MG63 (cell line): ENCODE measurements around the gene LRRC55. TPM values are rescaled to one million over a fixed set of nuclear protein-coding genes. Genes with fewer than 3 reads are reported as not detected.
A peak's percentile ranks its signal among the peaks of the same experiment; 100 is the strongest.

Source experiments
- DNase-seq: peaks from one replicate; pipeline ENCODE4 v3.0.0-alpha.2; 2020
- H3K27me3 ChIP-seq: fragments of 250-450 bp; sonication (Bioruptor Pico); 2 replicates; pipeline ENCODE4 v1.5.1; 2020; ENCODE audit warnings: mild to moderate bottlenecking, moderate library complexity
- H3K36me3 ChIP-seq: fragments of 250-450 bp; sonication (Bioruptor Pico); 2 replicates; pipeline ENCODE4 v1.5.1; 2020; ENCODE audit warnings: mild to moderate bottlenecking, moderate library complexity
- H3K4me3 ChIP-seq: fragments of 250-450 bp; sonication (Bioruptor Pico); 2 replicates; pipeline ENCODE4 v1.5.1; 2020; ENCODE audit warnings: mild to moderate bottlenecking, moderate library complexity
- H3K9me3 ChIP-seq: fragments of 250-450 bp; sonication (Bioruptor Pico); 2 replicates; pipeline ENCODE4 v1.5.1; 2020; ENCODE audit warnings: mild to moderate bottlenecking, moderate library complexity
- total RNA-seq: library from RNA; depleted of rRNA; stranded (reverse); fragments of >200 nt; shearing (Covaris generic); gene quantifications from 2 replicates; pipeline ENCODE4 v1.2.3, GENCODE V29; 2014; ENCODE audit warnings: low replicate concordance

The LRRC55 gene
- total RNA-seq, 1 experiment from 2014 or later, result not detected

DNA sequence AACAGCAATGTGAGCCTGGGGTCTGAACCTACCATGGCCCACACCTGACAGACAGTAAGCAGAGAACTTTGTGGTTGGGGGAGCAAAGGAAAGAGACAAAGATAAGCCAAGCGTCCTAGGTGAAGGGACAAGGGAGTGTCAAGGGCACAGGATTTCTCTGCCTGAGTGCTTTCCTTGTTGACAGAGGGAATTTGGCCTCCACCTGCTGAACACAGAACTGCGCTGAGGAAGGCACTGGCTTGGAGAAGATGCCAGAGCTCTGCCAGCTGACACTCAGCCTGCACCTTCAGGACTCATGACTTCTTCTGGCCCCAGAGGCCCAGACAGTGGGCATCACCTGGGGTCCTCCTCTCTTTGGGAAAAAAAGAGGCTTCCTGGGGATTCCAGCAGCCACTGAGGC is 789 bp upstream of the LRRC55 start:
- Histone ChIP-seq H3K36me3 (no peaks in the 10 kb centered on the region), H3K9me3 (no peaks in the 10 kb centered on the region), H3K4me3 (no peak overlapping the region), H3K27me3 (no peaks in the 10 kb centered on the region)
- DNase-seq, result no peak

DNA sequence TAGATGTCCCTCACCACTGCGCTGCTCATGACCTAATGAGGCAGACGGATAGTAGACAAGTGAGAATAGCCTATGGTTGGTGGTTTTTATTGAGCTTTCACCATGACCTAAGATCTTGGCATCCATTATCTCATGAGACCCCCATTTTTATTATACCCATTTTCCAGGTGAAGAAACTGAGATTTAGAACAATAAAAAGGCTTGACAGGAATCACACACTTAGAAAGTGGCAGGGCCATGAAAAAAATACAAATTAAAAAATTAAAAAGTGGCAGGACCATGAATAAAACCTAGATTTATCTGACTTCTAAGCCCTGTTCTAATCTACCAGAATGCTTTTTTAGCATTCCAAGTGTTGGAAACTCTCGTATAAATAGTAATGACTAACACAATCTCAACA is 1.1 kb downstream of the LRRC55 start:
- Histone ChIP-seq H3K9me3 (no peaks in the 10 kb centered on the region), H3K27me3 (no peaks in the 10 kb centered on the region), H3K36me3 (no peaks in the 10 kb centered on the region), H3K4me3 (no peak overlapping the region)
- DNase-seq, result no peak

- Histone ChIP-seq H3K9me3 (no peaks in the 10 kb centered on the region), H3K4me3 (no peak overlapping the region), H3K27me3 (no peaks in the 10 kb centered on the region; the same call in 1 of the 2 replicates), H3K36me3 (no peaks in the 10 kb centered on the region)
- no peak for DNase-seq
Observed at GRCh38 chr11:57190548-57190947, 8.8 kb downstream of the LRRC55 start.

DNA sequence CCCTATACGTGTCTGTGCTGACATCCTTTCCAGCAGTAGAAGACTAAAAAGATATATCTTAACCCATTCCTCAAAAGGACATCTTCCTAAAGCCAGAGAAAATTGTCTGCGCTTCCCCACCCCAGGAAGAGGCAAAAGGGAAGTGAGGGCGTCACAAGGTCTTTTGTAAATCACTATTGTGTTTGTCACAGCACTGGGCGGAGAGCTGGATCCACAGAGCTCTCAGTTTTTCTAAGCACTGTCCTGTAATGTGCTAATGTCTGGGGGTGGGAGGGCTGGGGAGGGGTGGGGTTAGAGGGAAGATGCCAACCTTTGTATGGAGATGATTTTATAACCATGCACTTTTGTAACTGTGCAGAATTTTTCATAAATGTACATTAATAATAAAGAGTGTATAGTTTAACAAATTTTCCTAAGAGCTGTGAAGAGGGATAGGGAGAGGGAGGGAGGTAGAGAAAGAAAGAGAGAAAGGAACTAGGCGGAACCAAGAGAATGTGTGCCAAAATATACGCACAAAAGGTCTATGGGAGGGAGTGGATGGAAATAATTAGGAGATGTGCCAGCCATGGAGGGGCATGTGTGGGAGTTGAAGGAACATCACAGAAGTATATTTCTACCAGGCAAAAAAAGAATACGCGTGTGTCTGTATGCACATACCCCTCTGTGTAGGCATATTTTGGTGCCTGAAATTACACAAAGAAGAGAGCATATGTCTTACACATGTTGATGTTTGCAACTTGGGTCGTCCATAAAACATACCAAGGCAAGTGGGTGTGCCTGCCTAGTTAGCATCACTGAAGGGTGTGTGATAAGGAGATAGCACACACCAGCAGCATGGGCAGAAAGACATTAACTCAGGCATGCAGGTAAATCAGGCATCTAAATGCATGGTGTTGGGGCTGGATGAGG is 9.8 kb downstream of the LRRC55 start:
- no peaks in the 10 kb centered on the region for H3K9me3 ChIP-seq
- no peaks in the 10 kb centered on the region for H3K36me3 ChIP-seq
- no peak overlapping the region for H3K4me3 ChIP-seq
- no peak for DNase-seq
- no peaks in the 10 kb centered on the region; the same call in 1 of the 2 replicates for H3K27me3 ChIP-seq

DNA sequence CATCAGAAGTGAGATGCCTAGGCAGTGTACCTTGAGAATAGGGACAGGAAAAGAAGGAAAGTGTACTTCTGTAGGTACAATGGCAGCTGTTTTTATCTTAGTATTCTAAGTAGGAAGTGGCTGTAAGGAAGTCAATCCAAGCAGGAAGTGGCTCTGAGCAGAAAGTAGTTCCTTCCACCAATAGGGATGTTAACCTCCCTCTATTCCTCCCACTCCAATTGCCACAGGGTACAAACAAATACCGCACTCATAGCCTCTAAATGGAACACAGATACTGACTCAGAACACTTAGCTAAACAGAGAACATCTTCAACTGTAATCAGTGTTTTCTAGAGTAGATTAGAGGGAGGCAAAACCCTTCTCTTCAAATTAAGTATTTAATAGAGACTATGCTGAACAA is 10.6 kb downstream of the LRRC55 start:
- H3K9me3 ChIP-seq, result no peaks in the 10 kb centered on the region
- DNase-seq, result no peak
- H3K36me3 ChIP-seq, result no peaks in the 10 kb centered on the region
- H3K4me3 ChIP-seq, result no peak overlapping the region
- H3K27me3 ChIP-seq, result no peaks in the 10 kb centered on the region; the same call in 1 of the 2 replicates

- no peak for DNase-seq
- Histone ChIP-seq H3K9me3 (no peaks in the 10 kb centered on the region), H3K27me3 (peaks cover 3% of the 10 kb centered on the region; the same call in 1 of the 2 replicates), H3K36me3 (no peaks in the 10 kb centered on the region), H3K4me3 (no peak overlapping the region)
Observed at GRCh38 chr11:57196596-57196995, 14.8 kb downstream of the LRRC55 start.

GRCh38 chr11:57197762-57198161 is 16.0 kb downstream of the LRRC55 start:
- no peak for DNase-seq
- H3K36me3 ChIP-seq, result no peaks in the 10 kb centered on the region
- no peak overlapping the region for H3K4me3 ChIP-seq
- H3K9me3 ChIP-seq, result no peaks in the 10 kb centered on the region
- peaks cover 3% of the 10 kb centered on the region; the same call in 1 of the 2 replicates for H3K27me3 ChIP-seq

GRCh38 chr11:57199330-57199729 is 17.6 kb downstream of the LRRC55 start:
- DNase-seq, result no peak
- H3K4me3 ChIP-seq, result no peak overlapping the region
- H3K36me3 ChIP-seq, result no peaks in the 10 kb centered on the region
- H3K27me3 ChIP-seq, result peaks cover 3% of the 10 kb centered on the region; the same call in 1 of the 2 replicates
- no peaks in the 10 kb centered on the region for H3K9me3 ChIP-seq

DNA sequence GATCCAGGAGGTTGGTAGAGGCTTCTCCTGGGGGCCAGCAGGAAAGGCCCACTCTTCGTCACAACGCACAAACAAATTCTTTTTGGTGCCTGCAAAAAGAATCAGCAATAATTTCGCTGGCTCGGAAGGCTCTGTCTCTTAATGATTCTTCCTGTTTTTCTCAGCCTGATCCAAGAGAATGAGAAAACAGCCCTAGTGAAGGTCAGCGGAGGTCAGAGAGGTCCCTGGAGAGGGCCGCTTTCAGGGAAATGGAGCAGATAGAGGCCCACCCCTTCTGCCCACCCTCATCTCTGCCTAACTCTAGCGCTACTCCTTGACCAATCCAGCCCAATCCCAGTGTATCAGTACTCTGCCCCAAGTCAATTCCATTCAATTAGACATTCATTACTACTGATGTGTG is 19.2 kb downstream of the LRRC55 start:
- Histone ChIP-seq H3K36me3 (no peaks in the 10 kb centered on the region), H3K9me3 (no peaks in the 10 kb centered on the region), H3K27me3 (0 out of 2 replicates have a peak, but pooled peaks cover 3% of the 10 kb centered on the region), H3K4me3 (no peak overlapping the region)
- DNase-seq, result no peak

- no peak for DNase-seq
- Histone ChIP-seq H3K27me3 (0 out of 2 replicates have a peak, but pooled peaks cover 3% of the 10 kb centered on the region), H3K36me3 (no peaks in the 10 kb centered on the region), H3K9me3 (no peaks in the 10 kb centered on the region), H3K4me3 (no peak overlapping the region)
Observed at GRCh38 chr11:57202281-57202680, 20.5 kb downstream of the LRRC55 start.

- Histone ChIP-seq H3K27me3 (0 out of 2 replicates have a peak, but pooled peaks cover 3% of the 10 kb centered on the region), H3K4me3 (no peak overlapping the region), H3K36me3 (no peaks in the 10 kb centered on the region), H3K9me3 (no peaks in the 10 kb centered on the region)
- DNase-seq, result no peak
Observed at GRCh38 chr11:57203359-57203758, 21.6 kb downstream of the LRRC55 start.

DNA sequence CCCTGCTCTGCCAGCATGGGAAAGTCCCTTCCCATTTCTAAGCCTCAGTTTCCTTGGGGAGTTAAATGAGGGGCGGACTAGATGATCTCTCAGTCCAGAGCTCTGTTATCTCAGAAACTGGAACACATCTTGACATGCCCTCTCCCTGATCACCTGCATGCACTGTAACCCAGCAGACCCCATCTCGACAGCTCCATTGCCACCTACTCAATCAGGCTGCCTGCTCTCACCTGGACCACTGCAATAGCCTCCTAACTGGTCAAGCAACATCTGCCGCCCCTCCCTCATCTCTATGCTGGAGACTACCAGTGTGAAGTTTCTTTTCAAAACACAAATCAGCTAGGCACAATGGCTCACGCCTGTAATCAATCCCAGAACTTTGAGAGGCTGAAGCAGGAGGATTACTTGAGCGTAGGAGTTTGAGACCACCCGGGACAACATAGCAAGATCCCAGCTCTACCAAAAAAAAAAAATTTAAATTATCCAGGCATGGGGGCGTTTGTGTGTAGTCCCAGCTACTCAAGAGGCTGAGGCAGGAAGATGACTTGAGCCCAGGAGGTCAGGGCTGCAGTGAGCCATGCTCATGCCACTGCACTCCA is 22.2 kb downstream of the LRRC55 start:
- H3K36me3 ChIP-seq, result no peaks in the 10 kb centered on the region
- H3K4me3 ChIP-seq, result no peak overlapping the region
- H3K9me3 ChIP-seq, result no peaks in the 10 kb centered on the region
- DNase-seq, result no peak
- 0 out of 2 replicates have a peak, but pooled peaks cover 3% of the 10 kb centered on the region for H3K27me3 ChIP-seq

GRCh38 chr11:57205041-57205641 is 23.4 kb downstream of the LRRC55 start:
- Histone ChIP-seq H3K36me3 (no peaks in the 10 kb centered on the region), H3K4me3 (no peak overlapping the region), H3K9me3 (no peaks in the 10 kb centered on the region), H3K27me3 (0 out of 2 replicates have a peak, but pooled peaks cover under 1% of the 10 kb centered on the region)
- peak; percentile 88 for DNase-seq

DNA sequence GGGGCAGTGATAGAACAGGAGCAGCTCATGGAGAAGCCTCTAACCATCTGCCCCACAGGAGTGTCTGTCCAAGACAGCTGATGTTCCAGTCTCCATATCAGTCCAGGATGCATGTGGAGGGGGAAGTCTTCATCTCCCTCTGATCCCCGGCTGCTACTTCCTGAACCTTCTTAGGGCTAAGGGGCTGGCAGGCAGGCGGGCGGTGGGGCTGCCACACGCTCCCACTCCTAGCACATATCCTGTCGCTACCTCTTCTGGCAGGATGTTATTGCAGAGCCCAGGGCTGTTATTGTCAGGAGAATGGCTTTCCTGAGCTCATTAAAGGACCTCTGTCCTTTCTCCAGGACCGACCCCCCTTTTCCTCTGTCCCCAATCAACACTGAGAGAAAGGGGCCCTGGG is 25.4 kb downstream of the LRRC55 start:
- H3K9me3 ChIP-seq, result no peaks in the 10 kb centered on the region
- H3K27me3 ChIP-seq, result no peaks in the 10 kb centered on the region
- no peak overlapping the region for H3K4me3 ChIP-seq
- H3K36me3 ChIP-seq, result no peaks in the 10 kb centered on the region
- DNase-seq, result no peak

GRCh38 chr11:57210781-57211180 is 29.0 kb downstream of the LRRC55 start:
- no peaks in the 10 kb centered on the region for H3K9me3 ChIP-seq
- H3K27me3 ChIP-seq, result no peaks in the 10 kb centered on the region
- no peaks in the 10 kb centered on the region for H3K36me3 ChIP-seq
- H3K4me3 ChIP-seq, result no peak overlapping the region
- no peak for DNase-seq

DNA sequence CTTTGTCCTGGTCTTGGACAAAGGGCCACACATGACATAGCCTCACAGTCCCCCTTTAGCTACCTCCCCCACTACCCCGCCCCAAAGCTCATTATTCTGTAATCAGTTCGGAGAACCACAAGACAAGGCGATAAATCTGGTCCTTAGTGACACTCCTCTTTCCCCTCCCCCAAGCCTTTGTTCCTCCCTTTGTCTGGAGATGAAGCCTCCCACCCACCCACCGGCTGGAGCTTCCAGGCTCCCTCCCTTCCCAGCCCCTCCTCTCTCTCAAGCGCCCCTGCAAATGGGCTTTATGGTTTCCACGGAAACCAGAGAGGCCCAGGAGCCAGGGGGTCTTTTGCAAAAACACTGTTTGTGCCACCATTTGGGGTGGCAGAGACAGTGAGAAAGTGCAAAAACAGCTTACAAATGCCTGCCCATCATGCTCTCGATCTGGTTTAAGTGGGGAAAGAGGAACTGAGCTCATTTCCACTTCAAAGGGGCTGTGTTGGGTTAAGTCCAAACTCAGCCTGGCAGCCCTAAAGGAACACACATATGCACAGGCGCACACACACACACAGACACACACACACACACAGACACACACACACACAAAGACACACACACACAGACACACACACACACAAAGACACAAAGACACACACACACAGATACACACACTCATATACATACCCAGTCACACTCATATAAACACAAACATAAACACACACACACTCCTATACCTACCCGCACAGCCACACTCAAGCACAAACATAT is 31.8 kb downstream of the LRRC55 start:
- no peak overlapping the region for H3K4me3 ChIP-seq
- H3K27me3 ChIP-seq, result no peaks in the 10 kb centered on the region
- no peaks in the 10 kb centered on the region for H3K9me3 ChIP-seq
- H3K36me3 ChIP-seq, result no peaks in the 10 kb centered on the region
- no peak for DNase-seq

DNA sequence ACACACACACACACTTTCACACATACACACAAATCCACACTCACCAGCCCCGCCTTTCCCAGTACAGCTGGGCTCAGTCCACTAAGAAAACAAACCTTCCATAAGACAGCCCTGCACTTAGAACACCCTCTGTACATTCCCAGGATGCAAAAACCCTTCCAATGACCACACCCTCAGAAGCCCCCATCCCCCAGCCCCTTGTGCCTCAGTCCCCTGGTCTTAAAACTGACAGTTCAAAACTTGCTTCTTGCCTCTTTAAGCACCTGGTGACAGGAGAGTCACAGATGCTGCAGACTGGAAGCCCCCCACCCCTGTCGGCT is 32.3 kb downstream of the LRRC55 start:
- Histone ChIP-seq H3K9me3 (no peaks in the 10 kb centered on the region), H3K36me3 (no peaks in the 10 kb centered on the region), H3K27me3 (no peaks in the 10 kb centered on the region), H3K4me3 (no peak overlapping the region)
- DNase-seq, result peak; percentile 12
